ENCODE results near the gene RORC.

DNA sequence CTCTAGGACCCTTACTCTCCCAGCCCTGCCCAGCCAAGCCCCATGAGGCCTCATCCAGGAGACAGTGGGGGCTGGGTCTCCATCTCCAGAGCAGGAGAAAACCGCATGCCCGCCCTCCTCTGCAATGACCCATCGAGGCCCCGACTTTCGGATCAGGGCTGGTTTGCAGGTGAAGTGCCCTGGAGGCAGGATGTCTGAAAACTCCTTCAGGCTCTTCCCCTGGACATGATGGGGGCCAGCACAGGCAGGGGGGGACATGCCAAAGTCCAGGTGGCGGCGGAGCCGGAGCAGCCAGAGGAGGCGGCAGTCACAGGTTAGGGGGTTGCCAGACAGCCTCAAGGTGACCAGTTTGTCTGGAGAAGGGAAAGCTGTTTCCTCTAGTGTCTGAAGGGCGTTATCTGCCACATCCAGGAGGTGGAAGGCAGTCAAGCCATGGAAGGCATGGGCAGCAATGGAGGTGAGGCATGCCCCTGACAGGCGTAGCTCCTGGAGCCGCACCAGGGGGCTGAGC lies 30.2 kb downstream of the RORC start:
- no peak for TF ChIP-seq POLR2A (IDR thresholded peaks at IDR 0.05)
- TF ChIP-seq, protein P1, sequence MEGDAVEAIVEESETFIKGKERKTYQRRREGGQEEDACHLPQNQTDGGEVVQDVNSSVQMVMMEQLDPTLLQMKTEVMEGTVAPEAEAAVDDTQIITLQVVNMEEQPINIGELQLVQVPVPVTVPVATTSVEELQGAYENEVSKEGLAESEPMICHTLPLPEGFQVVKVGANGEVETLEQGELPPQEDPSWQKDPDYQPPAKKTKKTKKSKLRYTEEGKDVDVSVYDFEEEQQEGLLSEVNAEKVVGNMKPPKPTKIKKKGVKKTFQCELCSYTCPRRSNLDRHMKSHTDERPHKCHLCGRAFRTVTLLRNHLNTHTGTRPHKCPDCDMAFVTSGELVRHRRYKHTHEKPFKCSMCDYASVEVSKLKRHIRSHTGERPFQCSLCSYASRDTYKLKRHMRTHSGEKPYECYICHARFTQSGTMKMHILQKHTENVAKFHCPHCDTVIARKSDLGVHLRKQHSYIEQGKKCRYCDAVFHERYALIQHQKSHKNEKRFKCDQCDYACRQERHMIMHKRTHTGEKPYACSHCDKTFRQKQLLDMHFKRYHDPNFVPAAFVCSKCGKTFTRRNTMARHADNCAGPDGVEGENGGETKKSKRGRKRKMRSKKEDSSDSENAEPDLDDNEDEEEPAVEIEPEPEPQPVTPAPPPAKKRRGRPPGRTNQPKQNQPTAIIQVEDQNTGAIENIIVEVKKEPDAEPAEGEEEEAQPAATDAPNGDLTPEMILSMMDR (IDR thresholded peaks at IDR 0.05), result no peak

All from sigmoid colon (tissue), 3 donors.